HepG2 (cell line): ENCODE results near the gene UCHL3. TPM values are rescaled to one million over a fixed set of nuclear protein-coding genes. Genes with fewer than 3 reads are reported as not detected.

ENCODE experiments used
- CREB1 ChIP-seq, 2 experiments: fragments of 450-650 bp in 1 of 2; IDR thresholded peaks; 2 replicates each; pipeline ENCODE4 v1.6.1; 2016 to 2017; ENCODE audit warnings: control low read depth in 1 of 2, mild to moderate bottlenecking in 1 of 2, missing compliant biosample characterization in 1 of 2, missing genetic modification characterization in 1 of 2
- GTF2F1 ChIP-seq: fragments of 150-350 bp; IDR thresholded peaks from 2 replicates; pipeline ENCODE4 v1.6.1; 2014; ENCODE audit warnings: low read length
- ISL2 ChIP-seq: sonication (generic); formaldehyde crosslinking; IDR thresholded peaks from 2 replicates; pipeline ENCODE4 v1.5.0; 2020; ENCODE audit warnings: missing genetic modification reagents
- KDM1A ChIP-seq: IDR thresholded peaks from 2 replicates; pipeline ENCODE4 v1.6.1; 2016; ENCODE audit warnings: missing compliant biosample characterization
- NRL ChIP-seq: sonication (generic); formaldehyde crosslinking; IDR thresholded peaks from 2 replicates; pipeline ENCODE4 v1.5.0; 2020; ENCODE audit warnings: missing genetic modification reagents, mild to moderate bottlenecking, moderate library complexity, borderline replicate concordance
- ZNF569 ChIP-seq: sonication (generic); formaldehyde crosslinking; IDR thresholded peaks from 2 replicates; pipeline ENCODE4 v1.5.0; 2020; ENCODE audit warnings: mild to moderate bottlenecking, missing genetic modification reagents, moderate library complexity, borderline replicate concordance
- ZNF660 ChIP-seq: sonication (generic); formaldehyde crosslinking; IDR thresholded peaks from 2 replicates; pipeline ENCODE4 v1.5.1; 2020; ENCODE audit warnings: mild to moderate bottlenecking, low read depth, missing genetic modification reagents, borderline replicate concordance
- ZNF766 ChIP-seq: sonication (generic); formaldehyde crosslinking; IDR thresholded peaks from 2 replicates; pipeline ENCODE4 v1.5.0; 2020; ENCODE audit warnings: missing genetic modification reagents, borderline replicate concordance
- ZNF883 ChIP-seq: sonication (generic); formaldehyde crosslinking; IDR thresholded peaks from 2 replicates; pipeline ENCODE4 v1.5.1; 2020; ENCODE audit warnings: mild to moderate bottlenecking, missing genetic modification reagents; ENCODE audit errors: not compliant biosample characterization
- polyA plus RNA-seq, 8 experiments: library from polyadenylated mRNA; depleted of rRNA in 3 of 8; stranded (reverse) in 7 of 8; unstranded in 1 of 8; fragments of >200 nt; fragmentation: Illumina TruSeq in 4 of 8; extraction: Trizol in 4 of 8; gene quantifications; 2 replicates each; pipeline versions ENCODE4 v1.2.1 to v1.2.3, GENCODE V29; 2011 to 2016; ENCODE audit warnings: low read depth in 4 of 8, missing spikeins in 1 of 8, mixed read lengths in 1 of 8; ENCODE audit not compliant: insufficient read depth in 1 of 8
- total RNA-seq, 5 experiments: library from RNA; depleted of rRNA; stranded (reverse); fragments of >200 nt; fragmentation: Illumina TruSeq; extraction: Trizol; gene quantifications; 2 replicates each; pipeline ENCODE4 v1.2.3, GENCODE V29; 2016; ENCODE audit warnings: low read depth in 1 of 5
- TF ChIP-seq, protein P1 (sequence below): sonication (generic); formaldehyde crosslinking; IDR thresholded peaks from 2 replicates; pipeline ENCODE4 v1.4.0; 2020; ENCODE audit warnings: missing genetic modification reagents, mild to moderate bottlenecking, borderline replicate concordance
- TF ChIP-seq, protein P2 (sequence below): sonication (generic); formaldehyde crosslinking; conservative IDR thresholded peaks from 2 replicates; pipeline ENCODE4 v1.4.0; 2020; ENCODE audit warnings: missing genetic modification reagents
- TF ChIP-seq, protein P3 (sequence below), 2 experiments: fragments of 450-650 bp in 1 of 2; sonication (generic) in 1 of 2; formaldehyde crosslinking in 1 of 2; IDR thresholded peaks; 2 replicates each; pipeline versions ENCODE4 v1.6.1 to v1.8.0; 2016 to 2022; ENCODE audit warnings: antibody characterized with exemption in 1 of 2, mild to moderate bottlenecking in 1 of 2, missing genetic modification reagents in 1 of 2

Gene UCHL3
- total and polyA plus RNA-seq, 2 of the 13 experiments (the other 11 are each of a cell fraction or from before 2014, with no cell fraction given), result 36.2 to 93.3 TPM

DNA sequence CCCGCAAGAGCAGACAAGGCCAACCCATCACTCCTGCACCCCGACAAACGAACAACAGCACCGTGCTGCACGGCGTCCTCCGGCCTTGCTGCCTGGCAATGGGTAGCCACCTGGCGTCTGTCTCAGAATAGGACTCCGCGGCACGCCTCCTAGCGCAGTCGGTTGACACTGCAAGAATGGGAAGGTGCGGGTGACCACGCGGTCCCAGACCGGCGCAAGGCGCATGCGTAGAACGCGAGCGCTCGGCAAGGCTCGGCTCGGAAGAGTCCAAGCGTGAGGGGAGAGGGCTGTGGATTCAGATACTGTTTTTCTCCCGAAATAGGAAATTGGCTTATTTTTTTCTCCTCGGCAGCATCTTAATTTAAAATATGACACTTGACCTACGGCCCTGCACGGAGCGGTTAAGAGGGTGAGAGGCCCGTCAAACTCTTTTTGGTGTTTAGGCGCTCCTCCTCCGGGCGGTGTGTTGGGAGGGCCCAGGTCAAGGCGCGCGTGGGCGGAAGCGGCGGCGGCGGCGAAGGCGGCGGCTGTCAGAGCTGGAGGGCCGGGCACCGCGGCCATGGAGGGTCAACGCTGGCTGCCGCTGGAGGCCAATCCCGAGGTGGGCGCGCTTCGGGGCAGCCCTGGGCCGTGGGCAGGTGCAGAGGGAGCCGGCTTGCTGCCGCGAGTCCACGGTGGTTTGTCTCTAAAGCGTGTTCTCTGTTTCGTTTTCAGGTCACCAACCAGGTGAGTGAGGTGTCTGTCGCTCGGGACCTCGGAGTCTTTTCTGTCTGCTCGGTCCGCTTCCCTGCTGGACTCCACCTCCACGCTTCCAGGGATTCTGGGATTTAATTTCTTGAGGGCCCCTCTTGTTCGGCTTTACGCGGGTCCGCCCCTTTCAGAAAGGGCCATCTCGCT, at the start of gene UCHL3 (continued):
- TF ChIP-seq NRL (CRISPR knock-in tag) (peak; percentile 83), ZNF660 (CRISPR knock-in tag) (no peak), ZNF883 (CRISPR knock-in tag) (no peak), KDM1A (CRISPR knock-in tag) (no peak), GTF2F1 (no peak), CREB1 (IDR thresholded peaks at IDR 0.05) (peak; percentile 41), CREB1 (CRISPR knock-in tag; IDR thresholded peaks at IDR 0.05) (0 out of 2 replicates have a peak, but pooled peaks have one; percentile 12), ZNF766 (CRISPR knock-in tag) (no peak), ISL2 (peak; percentile 39; the same call in 1 of the 2 replicates), ZNF569 (CRISPR knock-in tag) (no peak; the same call in 1 of the 2 replicates)
- TF ChIP-seq, protein P1, sequence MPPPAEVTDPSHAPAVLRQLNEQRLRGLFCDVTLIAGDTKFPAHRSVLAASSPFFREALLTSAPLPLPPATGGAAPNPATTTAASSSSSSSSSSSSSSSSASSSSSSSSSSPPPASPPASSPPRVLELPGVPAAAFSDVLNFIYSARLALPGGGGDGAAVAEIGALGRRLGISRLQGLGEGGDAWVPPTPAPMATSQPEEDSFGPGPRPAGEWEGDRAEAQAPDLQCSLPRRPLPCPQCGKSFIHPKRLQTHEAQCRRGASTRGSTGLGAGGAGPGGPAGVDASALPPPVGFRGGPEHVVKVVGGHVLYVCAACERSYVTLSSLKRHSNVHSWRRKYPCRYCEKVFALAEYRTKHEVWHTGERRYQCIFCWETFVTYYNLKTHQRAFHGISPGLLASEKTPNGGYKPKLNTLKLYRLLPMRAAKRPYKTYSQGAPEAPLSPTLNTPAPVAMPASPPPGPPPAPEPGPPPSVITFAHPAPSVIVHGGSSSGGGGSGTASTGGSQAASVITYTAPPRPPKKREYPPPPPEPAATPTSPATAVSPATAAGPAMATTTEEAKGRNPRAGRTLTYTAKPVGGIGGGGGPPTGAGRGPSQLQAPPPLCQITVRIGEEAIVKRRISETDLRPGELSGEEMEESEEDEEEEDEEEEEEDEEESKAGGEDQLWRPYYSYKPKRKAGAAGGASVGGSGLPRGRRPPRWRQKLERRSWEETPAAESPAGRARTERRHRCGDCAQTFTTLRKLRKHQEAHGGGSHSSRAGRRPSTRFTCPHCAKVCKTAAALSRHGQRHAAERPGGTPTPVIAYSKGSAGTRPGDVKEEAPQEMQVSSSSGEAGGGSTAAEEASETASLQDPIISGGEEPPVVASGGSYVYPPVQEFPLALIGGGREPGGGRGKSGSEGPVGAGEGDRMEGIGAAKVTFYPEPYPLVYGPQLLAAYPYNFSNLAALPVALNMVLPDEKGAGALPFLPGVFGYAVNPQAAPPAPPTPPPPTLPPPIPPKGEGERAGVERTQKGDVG (CRISPR knock-in tag), result 0 out of 2 replicates have a peak, but pooled peaks have one; percentile 65
- TF ChIP-seq, protein P2, sequence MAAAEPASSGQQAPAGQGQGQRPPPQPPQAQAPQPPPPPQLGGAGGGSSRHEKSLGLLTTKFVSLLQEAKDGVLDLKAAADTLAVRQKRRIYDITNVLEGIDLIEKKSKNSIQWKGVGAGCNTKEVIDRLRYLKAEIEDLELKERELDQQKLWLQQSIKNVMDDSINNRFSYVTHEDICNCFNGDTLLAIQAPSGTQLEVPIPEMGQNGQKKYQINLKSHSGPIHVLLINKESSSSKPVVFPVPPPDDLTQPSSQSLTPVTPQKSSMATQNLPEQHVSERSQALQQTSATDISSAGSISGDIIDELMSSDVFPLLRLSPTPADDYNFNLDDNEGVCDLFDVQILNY, result 0 out of 2 replicates have a peak, but pooled peaks have one; percentile 40
- TF ChIP-seq, protein P3, sequence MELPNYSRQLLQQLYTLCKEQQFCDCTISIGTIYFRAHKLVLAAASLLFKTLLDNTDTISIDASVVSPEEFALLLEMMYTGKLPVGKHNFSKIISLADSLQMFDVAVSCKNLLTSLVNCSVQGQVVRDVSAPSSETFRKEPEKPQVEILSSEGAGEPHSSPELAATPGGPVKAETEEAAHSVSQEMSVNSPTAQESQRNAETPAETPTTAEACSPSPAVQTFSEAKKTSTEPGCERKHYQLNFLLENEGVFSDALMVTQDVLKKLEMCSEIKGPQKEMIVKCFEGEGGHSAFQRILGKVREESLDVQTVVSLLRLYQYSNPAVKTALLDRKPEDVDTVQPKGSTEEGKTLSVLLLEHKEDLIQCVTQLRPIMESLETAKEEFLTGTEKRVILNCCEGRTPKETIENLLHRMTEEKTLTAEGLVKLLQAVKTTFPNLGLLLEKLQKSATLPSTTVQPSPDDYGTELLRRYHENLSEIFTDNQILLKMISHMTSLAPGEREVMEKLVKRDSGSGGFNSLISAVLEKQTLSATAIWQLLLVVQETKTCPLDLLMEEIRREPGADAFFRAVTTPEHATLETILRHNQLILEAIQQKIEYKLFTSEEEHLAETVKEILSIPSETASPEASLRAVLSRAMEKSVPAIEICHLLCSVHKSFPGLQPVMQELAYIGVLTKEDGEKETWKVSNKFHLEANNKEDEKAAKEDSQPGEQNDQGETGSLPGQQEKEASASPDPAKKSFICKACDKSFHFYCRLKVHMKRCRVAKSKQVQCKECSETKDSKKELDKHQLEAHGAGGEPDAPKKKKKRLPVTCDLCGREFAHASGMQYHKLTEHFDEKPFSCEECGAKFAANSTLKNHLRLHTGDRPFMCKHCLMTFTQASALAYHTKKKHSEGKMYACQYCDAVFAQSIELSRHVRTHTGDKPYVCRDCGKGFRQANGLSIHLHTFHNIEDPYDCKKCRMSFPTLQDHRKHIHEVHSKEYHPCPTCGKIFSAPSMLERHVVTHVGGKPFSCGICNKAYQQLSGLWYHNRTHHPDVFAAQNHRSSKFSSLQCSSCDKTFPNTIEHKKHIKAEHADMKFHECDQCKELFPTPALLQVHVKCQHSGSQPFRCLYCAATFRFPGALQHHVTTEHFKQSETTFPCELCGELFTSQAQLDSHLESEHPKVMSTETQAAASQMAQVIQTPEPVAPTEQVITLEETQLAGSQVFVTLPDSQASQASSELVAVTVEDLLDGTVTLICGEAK (IDR thresholded peaks at IDR 0.05), result no peak
- TF ChIP-seq, protein P3 (CRISPR knock-in tag; IDR thresholded peaks at IDR 0.05), result peak; percentile 76
